ENCODE results near the gene SLC27A1.
A peak's percentile ranks its signal among the peaks of the same experiment; 100 is the strongest.
"Not testable (repeated sequence)": the region's sequence is repeated elsewhere in the genome, so short reads cannot be mapped to it uniquely, and the experiment has no call there.

SLC27A1 gene

GRCh38 chr19:17469481-17470067 lies 750 bp upstream of the SLC27A1 start:
- peak overlapping the region; percentile 25 for H2BK15ac ChIP-seq (ENCODE audit: low read length)
- H3K14ac ChIP-seq (ENCODE audit: low read length), result no peak overlapping the region
- H3K23ac ChIP-seq (ENCODE audit: low read depth, low read length, poor library complexity), result peak overlapping the region; percentile 75
- no peak overlapping the region for H2BK120ac ChIP-seq (ENCODE audit: low read depth, low read length)
- peak overlapping the region; percentile 99 for H2AFZ ChIP-seq (ENCODE audit: low read length)
- peak overlapping the region; percentile 27 for H2BK5ac ChIP-seq (ENCODE audit: low read length)
- H3K4me2 ChIP-seq (ENCODE audit: insufficient read depth, low read length, poor library complexity, severe bottlenecking), result peak overlapping the region; percentile 92
- peak overlapping the region; percentile 87 to 99 for H3K4me3 ChIP-seq (ENCODE audit: low read length in 2 of 2)
- no peak overlapping the region for H4K91ac ChIP-seq (ENCODE audit: low read depth, low read length, poor library complexity)
- H3K79me1 ChIP-seq (ENCODE audit: low read depth, low read length), result no peaks in the 10 kb centered on the region
- peaks cover 0 to 11% (median 0%) of the 10 kb centered on the region in 3 experiments for H3K27me3 ChIP-seq (ENCODE audit: control insufficient read depth in 3 of 3, insufficient read depth in 3 of 3, low read depth in 1 of 3, low read length in 3 of 3)
- peaks cover 15 to 16% of the 10 kb centered on the region in 2 donors for H3K4me1 ChIP-seq (ENCODE audit: control insufficient read depth in 2 of 2, insufficient read depth in 1 of 2, low read depth in 1 of 2, low read length in 2 of 2)
- peak overlapping the region; percentile 87 for H3K18ac ChIP-seq (ENCODE audit: low read length)
- H3K9ac ChIP-seq (ENCODE audit: low read depth, low read length, poor library complexity), result peak overlapping the region; percentile 12
- H2AK5ac ChIP-seq (ENCODE audit: low read depth, low read length), result no peak overlapping the region
- no peaks in the 10 kb centered on the region for H3K36me3 ChIP-seq (replicated peaks in 1 of 2; ENCODE audit: control insufficient read depth in 2 of 2, insufficient read depth in 2 of 2, low read length in 2 of 2)
- peak overlapping the region; percentile 95 for H3K27ac ChIP-seq (replicated peaks; ENCODE audit: low read length)
- no peak overlapping the region for H4K8ac ChIP-seq (ENCODE audit: low read depth, low read length)
- DNase-seq (ENCODE audit: low spot score), result peak; percentile 95
- no peaks in the 10 kb centered on the region for H3K9me3 ChIP-seq (replicated peaks in 1 of 2; ENCODE audit: control insufficient read depth in 2 of 2, insufficient read depth in 1 of 2, low read depth in 1 of 2, low read length in 2 of 2)
- H3K4ac ChIP-seq (ENCODE audit: low read length), result no peak overlapping the region
- no peak overlapping the region for H2BK12ac ChIP-seq (ENCODE audit: low read length)
- WGBS, 2 donors (ENCODE audit: extremely low coverage in 2 of 2, insufficient read length in 2 of 2, insufficient replicate concordance in 1 of 2), result no CpG with 5 or more reads among the region's 31 CpGs

GRCh38 chr19:17471410-17472125 lies 1.2 kb downstream of the SLC27A1 start:
- no CpG with 5 or more reads among the region's 12 CpGs for WGBS, 2 donors (ENCODE audit: extremely low coverage in 2 of 2, insufficient read length in 2 of 2, insufficient replicate concordance in 1 of 2)
- H2AFZ ChIP-seq (ENCODE audit: low read length), result peak overlapping the region; percentile 100
- no peak overlapping the region for H3K4ac ChIP-seq (ENCODE audit: low read length)
- no peak overlapping the region for H2BK5ac ChIP-seq (ENCODE audit: low read length)
- no peak overlapping the region for H3K9ac ChIP-seq (ENCODE audit: low read depth, low read length, poor library complexity)
- DNase-seq (ENCODE audit: low spot score), result no peak
- H3K36me3 ChIP-seq (replicated peaks in 1 of 2; ENCODE audit: control insufficient read depth in 2 of 2, insufficient read depth in 2 of 2, low read length in 2 of 2), result no peaks in the 10 kb centered on the region
- peak overlapping the region; percentile 72 for H3K4me2 ChIP-seq (ENCODE audit: insufficient read depth, low read length, poor library complexity, severe bottlenecking)
- H3K14ac ChIP-seq (ENCODE audit: low read length), result peak overlapping the region; percentile 23
- H4K8ac ChIP-seq (ENCODE audit: low read depth, low read length), result no peak overlapping the region
- H3K79me1 ChIP-seq (ENCODE audit: low read depth, low read length), result peaks cover 2% of the 10 kb centered on the region
- peaks cover 0 to 9% (median 0%) of the 10 kb centered on the region in 3 experiments for H3K27me3 ChIP-seq (ENCODE audit: control insufficient read depth in 3 of 3, insufficient read depth in 3 of 3, low read depth in 1 of 3, low read length in 3 of 3)
- H2AK5ac ChIP-seq (ENCODE audit: low read depth, low read length), result peak overlapping the region; percentile 39
- H2BK15ac ChIP-seq (ENCODE audit: low read length), result peak overlapping the region; percentile 3
- H3K4me3 ChIP-seq (ENCODE audit: low read length in 2 of 2), result peak overlapping the region; percentile 97 to 99
- H2BK120ac ChIP-seq (ENCODE audit: low read depth, low read length), result no peak overlapping the region
- peaks cover 13 to 16% of the 10 kb centered on the region in 2 donors for H3K4me1 ChIP-seq (ENCODE audit: control insufficient read depth in 2 of 2, insufficient read depth in 1 of 2, low read depth in 1 of 2, low read length in 2 of 2)
- no peak overlapping the region for H3K23ac ChIP-seq (ENCODE audit: low read depth, low read length, poor library complexity)
- H3K18ac ChIP-seq (ENCODE audit: low read length), result peak overlapping the region; percentile 44
- H3K9me3 ChIP-seq (replicated peaks in 1 of 2; ENCODE audit: control insufficient read depth in 2 of 2, insufficient read depth in 1 of 2, low read depth in 1 of 2, low read length in 2 of 2), result no peaks in the 10 kb centered on the region
- no peak overlapping the region for H2BK12ac ChIP-seq (ENCODE audit: low read length)
- H3K27ac ChIP-seq (replicated peaks; ENCODE audit: low read length), result no peak overlapping the region
- peak overlapping the region; percentile 12 for H4K91ac ChIP-seq (ENCODE audit: low read depth, low read length, poor library complexity)

GRCh38 chr19:17473041-17473440 lies 2.7 kb downstream of the SLC27A1 start:
- H2AFZ ChIP-seq (ENCODE audit: low read length), result no peak overlapping the region
- no peak overlapping the region for H2AK5ac ChIP-seq (ENCODE audit: low read depth, low read length)
- peaks cover 13 to 16% of the 10 kb centered on the region in 2 donors for H3K4me1 ChIP-seq (ENCODE audit: control insufficient read depth in 2 of 2, insufficient read depth in 1 of 2, low read depth in 1 of 2, low read length in 2 of 2)
- no peaks in the 10 kb centered on the region for H3K9me3 ChIP-seq (replicated peaks in 1 of 2; ENCODE audit: control insufficient read depth in 2 of 2, insufficient read depth in 1 of 2, low read depth in 1 of 2, low read length in 2 of 2)
- no peak overlapping the region for H2BK120ac ChIP-seq (ENCODE audit: low read depth, low read length)
- WGBS, 2 donors (ENCODE audit: extremely low coverage in 2 of 2, insufficient read length in 2 of 2, insufficient replicate concordance in 1 of 2), result no CpG with 5 or more reads among the region's 9 CpGs
- H3K23ac ChIP-seq (ENCODE audit: low read depth, low read length, poor library complexity), result no peak overlapping the region
- H2BK15ac ChIP-seq (ENCODE audit: low read length), result no peak overlapping the region
- H3K14ac ChIP-seq (ENCODE audit: low read length), result no peak overlapping the region
- H3K4ac ChIP-seq (ENCODE audit: low read length), result no peak overlapping the region
- H3K4me2 ChIP-seq (ENCODE audit: insufficient read depth, low read length, poor library complexity, severe bottlenecking), result no peak overlapping the region
- H4K8ac ChIP-seq (ENCODE audit: low read depth, low read length), result no peak overlapping the region
- no peak overlapping the region for H2BK12ac ChIP-seq (ENCODE audit: low read length)
- no peaks in the 10 kb centered on the region for H3K36me3 ChIP-seq (replicated peaks in 1 of 2; ENCODE audit: control insufficient read depth in 2 of 2, insufficient read depth in 2 of 2, low read length in 2 of 2)
- no peak overlapping the region for H3K27ac ChIP-seq (replicated peaks; ENCODE audit: low read length)
- peaks cover 0 to 9% (median 0%) of the 10 kb centered on the region in 3 experiments for H3K27me3 ChIP-seq (ENCODE audit: control insufficient read depth in 3 of 3, insufficient read depth in 3 of 3, low read depth in 1 of 3, low read length in 3 of 3)
- no peak overlapping the region for H3K4me3 ChIP-seq (ENCODE audit: low read length in 2 of 2)
- no peak overlapping the region for H3K18ac ChIP-seq (ENCODE audit: low read length)
- H3K9ac ChIP-seq (ENCODE audit: low read depth, low read length, poor library complexity), result no peak overlapping the region
- H3K79me1 ChIP-seq (ENCODE audit: low read depth, low read length), result peaks cover 2% of the 10 kb centered on the region
- H4K91ac ChIP-seq (ENCODE audit: low read depth, low read length, poor library complexity), result no peak overlapping the region
- no peak overlapping the region for H2BK5ac ChIP-seq (ENCODE audit: low read length)
- no peak for DNase-seq (ENCODE audit: low spot score)

- H3K4ac ChIP-seq (ENCODE audit: low read length); H3K23ac ChIP-seq (ENCODE audit: low read depth, low read length, poor library complexity); H4K8ac ChIP-seq (ENCODE audit: low read depth, low read length); H3K36me3 ChIP-seq (replicated peaks in 1 of 2; ENCODE audit: control insufficient read depth in 2 of 2, insufficient read depth in 2 of 2, low read length in 2 of 2); H3K27ac ChIP-seq (replicated peaks; ENCODE audit: low read length); H2BK120ac ChIP-seq (ENCODE audit: low read depth, low read length); H3K79me1 ChIP-seq (ENCODE audit: low read depth, low read length); H2BK12ac ChIP-seq (ENCODE audit: low read length); H3K4me3 ChIP-seq (ENCODE audit: low read length in 2 of 2); H3K9ac ChIP-seq (ENCODE audit: low read depth, low read length, poor library complexity); H4K91ac ChIP-seq (ENCODE audit: low read depth, low read length, poor library complexity); H3K27me3 ChIP-seq (ENCODE audit: control insufficient read depth in 3 of 3, insufficient read depth in 3 of 3, low read depth in 1 of 3, low read length in 3 of 3); H3K18ac ChIP-seq (ENCODE audit: low read length); DNase-seq (ENCODE audit: low spot score); H3K9me3 ChIP-seq (replicated peaks in 1 of 2; ENCODE audit: control insufficient read depth in 2 of 2, insufficient read depth in 1 of 2, low read depth in 1 of 2, low read length in 2 of 2); H2AK5ac ChIP-seq (ENCODE audit: low read depth, low read length); H2BK5ac ChIP-seq (ENCODE audit: low read length); H3K4me2 ChIP-seq (ENCODE audit: insufficient read depth, low read length, poor library complexity, severe bottlenecking); H2AFZ ChIP-seq (ENCODE audit: low read length); H3K4me1 ChIP-seq (ENCODE audit: control insufficient read depth in 2 of 2, insufficient read depth in 1 of 2, low read depth in 1 of 2, low read length in 2 of 2): not testable (repeated sequence)
- H3K14ac ChIP-seq (ENCODE audit: low read length), result peak overlapping the region; percentile 71
- WGBS, 2 donors (ENCODE audit: extremely low coverage in 2 of 2, insufficient read length in 2 of 2, insufficient replicate concordance in 1 of 2), result no CpG with 5 or more reads among the region's 6 CpGs
- H2BK15ac ChIP-seq (ENCODE audit: low read length), result peak overlapping the region; percentile 10
Observed at GRCh38 chr19:17475011-17475540, 4.8 kb downstream of the SLC27A1 start.

Data from neuronal stem cell (in vitro differentiated cells).